ENCODE measurements around the gene ZC3H4.

ZC3H4 gene

DNA sequence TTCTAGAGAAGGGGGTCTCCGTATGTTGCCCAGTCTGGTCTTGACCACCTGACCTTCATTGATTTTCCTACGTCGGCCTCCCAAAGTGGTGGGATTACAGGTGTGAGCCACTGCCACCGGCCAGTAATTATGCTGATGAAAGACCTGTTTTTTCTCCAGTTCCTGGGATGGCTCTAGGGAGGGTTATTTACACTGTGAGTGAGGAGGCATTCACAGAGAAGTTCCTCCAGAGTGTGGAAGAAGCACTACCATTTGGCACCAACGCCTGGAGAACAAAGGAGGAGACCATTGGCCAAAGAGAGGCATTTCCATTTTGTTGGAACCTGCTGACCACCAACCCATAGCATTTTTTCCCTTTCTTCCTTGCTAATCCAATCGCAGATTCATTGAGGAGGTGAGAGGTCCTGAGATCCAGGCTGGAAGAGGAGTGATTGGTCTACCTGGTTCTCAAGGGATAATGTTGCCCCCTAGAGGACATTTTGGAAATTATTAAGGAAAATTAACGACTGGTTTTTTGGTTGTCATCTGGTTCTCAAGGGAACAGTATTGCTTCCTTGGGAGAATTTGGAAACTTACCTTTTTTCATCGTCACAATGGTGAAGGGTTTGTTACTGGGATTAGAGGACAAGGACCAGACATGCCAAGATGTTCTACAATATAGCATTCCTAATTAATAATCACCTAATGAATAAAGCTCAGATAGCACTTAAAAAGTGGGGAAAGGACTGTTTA is 11.5 kb upstream of the ZC3H4 start:
- DNase-seq (ENCODE audit: low read depth), result peak; percentile 71
- H3K4me3 ChIP-seq (ENCODE audit: low read depth, low read length), result no peak overlapping the region
- TF ChIP-seq, protein P1, sequence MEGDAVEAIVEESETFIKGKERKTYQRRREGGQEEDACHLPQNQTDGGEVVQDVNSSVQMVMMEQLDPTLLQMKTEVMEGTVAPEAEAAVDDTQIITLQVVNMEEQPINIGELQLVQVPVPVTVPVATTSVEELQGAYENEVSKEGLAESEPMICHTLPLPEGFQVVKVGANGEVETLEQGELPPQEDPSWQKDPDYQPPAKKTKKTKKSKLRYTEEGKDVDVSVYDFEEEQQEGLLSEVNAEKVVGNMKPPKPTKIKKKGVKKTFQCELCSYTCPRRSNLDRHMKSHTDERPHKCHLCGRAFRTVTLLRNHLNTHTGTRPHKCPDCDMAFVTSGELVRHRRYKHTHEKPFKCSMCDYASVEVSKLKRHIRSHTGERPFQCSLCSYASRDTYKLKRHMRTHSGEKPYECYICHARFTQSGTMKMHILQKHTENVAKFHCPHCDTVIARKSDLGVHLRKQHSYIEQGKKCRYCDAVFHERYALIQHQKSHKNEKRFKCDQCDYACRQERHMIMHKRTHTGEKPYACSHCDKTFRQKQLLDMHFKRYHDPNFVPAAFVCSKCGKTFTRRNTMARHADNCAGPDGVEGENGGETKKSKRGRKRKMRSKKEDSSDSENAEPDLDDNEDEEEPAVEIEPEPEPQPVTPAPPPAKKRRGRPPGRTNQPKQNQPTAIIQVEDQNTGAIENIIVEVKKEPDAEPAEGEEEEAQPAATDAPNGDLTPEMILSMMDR (IDR thresholded peaks at IDR 0.05; ENCODE audit: insufficient read depth, low read depth, low read length, missing control alignments), result peak; percentile 54

DNA sequence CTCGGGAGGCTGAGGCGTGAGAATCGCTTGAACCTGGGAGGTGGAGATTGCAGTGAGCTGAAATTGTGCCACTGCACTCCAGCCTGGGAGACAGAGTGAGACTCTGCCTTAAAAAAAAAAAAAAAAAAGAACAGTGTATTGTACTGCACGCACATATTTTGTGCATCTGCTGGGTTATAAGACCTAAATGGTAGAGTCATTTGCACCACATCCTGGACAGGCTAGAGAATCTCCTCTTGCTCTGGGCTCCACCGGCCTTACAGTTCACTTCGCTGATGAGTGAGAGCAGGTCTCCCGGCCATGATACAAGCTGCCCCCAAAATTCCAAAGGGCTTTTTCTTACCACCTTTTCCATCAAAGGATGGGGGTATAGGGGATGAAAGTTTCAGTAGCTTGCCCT is 9.8 kb upstream of the ZC3H4 start:
- TF ChIP-seq, protein P1 (IDR thresholded peaks at IDR 0.05; ENCODE audit: insufficient read depth, low read depth, low read length, missing control alignments), result no peak
- no peak overlapping the region for H3K4me3 ChIP-seq (ENCODE audit: low read depth, low read length)

DNA sequence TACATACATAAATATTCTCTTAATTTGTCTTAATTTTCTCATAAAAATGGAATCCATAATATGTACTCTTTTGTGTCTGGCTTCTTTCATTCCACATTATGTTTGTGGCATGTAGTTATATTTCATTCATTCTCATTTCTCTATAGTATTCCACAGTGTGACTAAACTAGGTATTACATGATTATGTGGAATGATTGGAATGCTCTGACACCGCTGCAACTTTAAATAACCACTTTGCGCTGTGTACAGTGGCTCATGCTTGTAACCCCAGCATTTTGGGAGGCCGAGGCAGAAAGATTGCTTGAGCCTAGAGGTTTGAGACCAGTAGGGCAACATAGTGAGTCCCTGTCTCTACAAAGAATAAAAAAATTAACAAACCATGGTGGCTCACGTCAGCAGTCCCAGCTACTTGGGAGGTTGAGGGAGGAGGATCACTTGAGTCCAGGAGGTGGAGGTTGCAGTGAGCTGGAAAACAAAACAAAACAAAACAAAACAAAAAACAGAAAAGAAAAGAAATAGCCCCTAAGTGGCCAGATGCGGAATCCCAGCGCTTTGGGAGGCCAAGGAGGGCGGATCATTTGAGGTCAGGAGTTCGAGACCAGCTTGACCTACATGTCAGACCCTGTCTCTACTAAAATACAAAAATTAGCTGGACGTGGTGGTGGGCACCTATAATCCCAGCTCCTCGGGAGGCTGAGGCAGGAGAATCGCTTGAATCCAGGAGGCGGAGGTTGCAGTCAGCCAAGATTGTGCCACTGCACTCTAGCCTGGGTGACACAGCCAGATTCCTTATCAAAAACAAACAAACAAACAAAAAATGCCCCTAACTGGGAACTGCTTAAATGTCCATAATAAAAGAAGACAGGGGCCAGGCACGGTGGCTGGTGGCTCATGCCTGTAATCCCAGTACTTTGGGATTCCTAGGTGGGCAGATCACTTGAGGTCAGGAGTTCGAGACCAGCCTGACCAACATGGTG is 9.1 kb upstream of the ZC3H4 start:
- TF ChIP-seq, protein P1 (IDR thresholded peaks at IDR 0.05; ENCODE audit: insufficient read depth, low read depth, low read length, missing control alignments), result no peak
- no peak for DNase-seq (ENCODE audit: low read depth)
- no peak overlapping the region for H3K4me3 ChIP-seq (ENCODE audit: low read depth, low read length)

More for the DNA sequence above, 9.8 kb upstream of the ZC3H4 start:
- no peak for DNase-seq (ENCODE audit: low read depth)

DNA sequence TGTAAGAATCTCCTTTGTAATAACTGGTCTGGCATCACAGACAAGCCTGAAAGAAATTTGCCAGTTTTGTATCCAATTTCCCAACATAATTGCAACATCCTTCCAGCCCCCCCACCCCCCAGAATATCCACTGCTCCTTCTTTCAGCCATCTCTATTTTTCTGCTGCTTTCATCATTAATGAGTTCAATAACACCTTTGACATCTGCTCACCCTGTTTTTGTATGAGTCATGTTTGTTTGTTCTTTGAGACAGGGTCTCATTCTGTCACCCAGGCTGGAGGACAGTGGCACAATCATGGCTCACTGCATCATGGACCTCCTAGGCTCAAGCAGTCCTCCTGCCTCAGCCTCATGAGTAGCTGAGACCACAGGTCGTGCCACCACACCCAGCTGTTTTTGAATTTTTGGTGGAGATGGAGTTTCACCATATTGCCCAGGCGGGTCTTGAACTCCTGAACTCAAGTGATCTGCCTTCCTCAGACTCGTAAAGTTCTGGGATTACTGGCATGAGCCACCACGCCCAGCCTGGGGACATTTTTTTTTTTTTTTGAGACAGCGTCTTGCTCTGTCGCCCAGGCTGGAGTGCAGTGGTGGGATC is 7.0 kb upstream of the ZC3H4 start:
- DNase-seq (ENCODE audit: low read depth), result no peak
- TF ChIP-seq, protein P1 (IDR thresholded peaks at IDR 0.05; ENCODE audit: insufficient read depth, low read depth, low read length, missing control alignments), result no peak
- no peak overlapping the region for H3K4me3 ChIP-seq (ENCODE audit: low read depth, low read length)

DNA sequence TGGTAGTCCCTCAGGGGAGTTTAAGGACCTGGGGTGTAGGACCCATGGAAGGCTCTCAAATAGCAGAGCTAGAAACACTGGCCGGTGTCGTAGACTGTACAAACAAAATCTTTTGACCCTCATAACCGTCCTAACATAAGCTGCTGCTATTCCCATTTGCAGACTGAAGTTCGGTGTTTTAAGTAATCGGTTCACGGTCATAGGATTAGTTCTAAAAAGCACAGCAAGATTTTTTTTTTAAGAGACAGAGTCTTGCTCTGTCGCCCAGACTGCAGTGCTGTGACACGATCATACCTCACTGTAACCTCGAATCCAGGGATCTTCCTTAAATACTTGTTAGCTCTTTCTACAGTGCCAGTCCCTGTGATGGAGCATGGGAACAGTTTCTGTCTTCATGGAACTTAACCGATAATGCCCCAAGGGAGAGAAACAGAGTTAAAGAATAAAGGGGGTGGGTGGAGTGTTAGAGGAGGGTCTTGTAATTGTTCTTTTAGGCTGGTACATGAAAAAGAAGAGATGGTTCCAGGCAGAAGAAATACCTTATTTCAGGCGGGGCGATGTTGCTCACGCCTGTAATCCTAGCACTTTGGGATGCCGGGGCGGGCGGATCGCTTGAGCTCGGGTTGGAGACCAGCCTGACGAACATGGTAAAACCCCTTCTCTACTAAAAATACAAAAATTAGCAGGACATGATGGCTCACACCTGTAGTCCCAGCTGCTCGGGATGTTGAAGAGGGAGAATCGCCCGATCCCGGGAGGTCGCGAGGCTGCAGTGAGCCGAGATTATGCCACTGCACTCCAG is 475 bp upstream of the ZC3H4 start:
- TF ChIP-seq, protein P1 (IDR thresholded peaks at IDR 0.05; ENCODE audit: insufficient read depth, low read depth, low read length, missing control alignments), result no peak
- peak overlapping the region; percentile 83 for H3K4me3 ChIP-seq (ENCODE audit: low read depth, low read length)
- no peak for DNase-seq (ENCODE audit: low read depth)

Measured in GM12865 (cell line).